ENCODE results near the gene TTLL6. TPM values are rescaled to one million over a fixed set of nuclear protein-coding genes. Genes with fewer than 3 reads are reported as not detected.
A peak's percentile ranks its signal among the peaks of the same experiment; 100 is the strongest.

TTLL6 gene
- total and polyA plus RNA-seq, 7 experiments from 2014 or later = not detected

GRCh38 chr17:48748718-48749566 lies 68.1 kb downstream of the TTLL6 start:
- Histone ChIP-seq H3K27me3 (ENCODE audit: control insufficient read depth in 2 of 2, insufficient read depth in 2 of 2, low read length in 2 of 2) (peaks cover 49 to 90% of the 10 kb centered on the region in 2 donors), H3K4me3 (ENCODE audit: low read length) (no peak overlapping the region), H3K36me3 (ENCODE audit: control insufficient read depth in 2 of 3, insufficient read depth in 3 of 3, low read length in 3 of 3) (no peaks in the 10 kb centered on the region), H3K4me1 (ENCODE audit: control insufficient read depth in 2 of 2, insufficient read depth in 2 of 2, low read length in 2 of 2) (peaks cover 0 to under 1% of the 10 kb centered on the region in 2 donors), H3K9me3 (ENCODE audit: control insufficient read depth in 2 of 3, low read length in 3 of 3) (no peaks in the 10 kb centered on the region), H3K27ac (ENCODE audit: low read depth, low read length) (no peak overlapping the region)
- Mint-ChIP-seq H3K27me3 (peaks cover 83 to 97% (median 91%) of the 10 kb centered on the region in 5 donors), H3K9me3 (peaks cover 0 to 10% (median 6%) of the 10 kb centered on the region in 11 donors), H3K36me3 (peaks cover 0 to 5% (median 0%) of the 10 kb centered on the region in 5 donors), H3K27ac (peak overlapping the region in 3 of 9 donors; percentile 4 to 71 (median 58)), H3K4me3 (no peak overlapping the region), H3K4me1 (peaks cover 9 to 22% (median 18%) of the 10 kb centered on the region in 7 donors)
- CTCF ChIA-PET = interaction anchor here (0.7 kb wide), 1 partner anchor 130 kb away, joined by 3 read pairs; no protein-coding TSS in a partner anchor
- intact Hi-C loops (cut with micrococcal nuclease) = loop anchor here in 1 of 2 donors (2.0 to 10.0 kb wide), 5 partner anchors 24 to 1216 kb away; partner anchors contain the start of genes DLX4, HOXB7, HOXB9 and IGF2BP1
- ATAC-seq = no peak
- no peak for DNase-seq
- POLR2A ChIA-PET = interaction anchor here (0.7 kb wide), 1 partner anchor 260 kb away, joined by 3 read pairs; no protein-coding TSS in a partner anchor

GRCh38 chr17:48747445-48748363 lies 69.3 kb downstream of the TTLL6 start:
- no peak for DNase-seq
- peaks cover 0 to 5% (median 0%) of the 10 kb centered on the region in 5 donors for H3K36me3 Mint-ChIP-seq
- H3K27ac Mint-ChIP-seq = peak overlapping the region in 2 of 9 donors; percentile 12 to 31
- H3K36me3 ChIP-seq (ENCODE audit: control insufficient read depth in 2 of 3, insufficient read depth in 3 of 3, low read length in 3 of 3) = no peaks in the 10 kb centered on the region
- peaks cover 83 to 98% (median 92%) of the 10 kb centered on the region in 5 donors for H3K27me3 Mint-ChIP-seq
- H3K4me1 Mint-ChIP-seq = peaks cover 5 to 14% (median 9%) of the 10 kb centered on the region in 7 donors
- H3K9me3 Mint-ChIP-seq = peaks cover 0 to 10% (median 7%) of the 10 kb centered on the region in 11 donors
- H3K4me3 ChIP-seq (ENCODE audit: low read length) = no peak overlapping the region
- no peak overlapping the region for H3K27ac ChIP-seq (ENCODE audit: low read depth, low read length)
- POLR2A ChIA-PET = interaction anchor here (0.7 kb wide), 1 partner anchor 427 kb away, joined by 3 read pairs; no protein-coding TSS in a partner anchor
- no peaks in the 10 kb centered on the region for H3K4me1 ChIP-seq (ENCODE audit: control insufficient read depth in 2 of 2, insufficient read depth in 2 of 2, low read length in 2 of 2)
- CTCF ChIA-PET = interaction anchor here (0.6 kb wide), 1 partner anchor 67 kb away, joined by 3 read pairs; no protein-coding TSS in a partner anchor
- H3K27me3 ChIP-seq (ENCODE audit: control insufficient read depth in 2 of 2, insufficient read depth in 2 of 2, low read length in 2 of 2) = peaks cover 40 to 82% of the 10 kb centered on the region in 2 donors
- no peak overlapping the region for H3K4me3 Mint-ChIP-seq
- H3K9me3 ChIP-seq (ENCODE audit: control insufficient read depth in 2 of 3, low read length in 3 of 3) = no peaks in the 10 kb centered on the region
- no peak for ATAC-seq
- intact Hi-C loops (cut with micrococcal nuclease) = loop anchor here in 1 of 2 donors (2.0 to 10.0 kb wide), 5 partner anchors 23 to 1217 kb away; partner anchors contain the start of genes DLX4, HOXB7, HOXB9 and IGF2BP1

DNA sequence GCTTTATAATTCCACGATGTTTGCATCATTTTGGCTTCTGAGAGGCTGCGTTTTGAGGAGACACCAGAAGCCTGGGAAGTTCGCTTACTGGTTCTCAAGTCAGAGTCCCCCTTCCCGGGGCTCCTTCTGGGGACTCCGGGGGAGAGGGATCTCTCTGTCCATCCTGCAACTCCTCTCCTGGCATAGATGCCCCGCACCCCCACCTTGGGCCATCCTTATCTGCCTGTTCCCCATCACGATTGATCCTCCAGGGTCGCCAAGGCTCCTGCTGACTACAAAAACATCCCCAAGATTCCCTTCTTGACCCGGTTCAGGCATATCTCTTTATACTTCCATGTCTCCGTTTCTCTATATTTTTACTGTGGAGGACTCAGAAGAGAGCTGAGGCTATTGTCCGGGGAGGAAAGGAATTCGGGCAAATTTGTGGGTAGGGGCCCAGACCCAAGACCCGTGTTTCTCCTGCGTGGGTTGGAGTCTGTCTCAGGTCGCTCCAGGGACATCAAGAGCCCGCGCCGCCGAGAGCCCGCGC lies 70.0 kb downstream of the TTLL6 start:
- POLR2A ChIA-PET = no interaction called here
- intact Hi-C loops (cut with micrococcal nuclease) = loop anchor here in 1 of 2 donors (5.0 to 10.0 kb wide), 3 partner anchors 120 to 1218 kb away; partner anchors contain the start of genes DLX4, HOXB7 and HOXB9

GRCh38 chr17:48745381-48746275 lies 71.4 kb downstream of the TTLL6 start:
- CTCF ChIA-PET = interaction anchor here (1.5 kb wide), 1 partner anchor 67 kb away, joined by 3 read pairs; no protein-coding TSS in a partner anchor
- H3K4me3 Mint-ChIP-seq = no peak overlapping the region
- peaks cover 41 to 73% of the 10 kb centered on the region in 2 donors for H3K27me3 ChIP-seq (ENCODE audit: control insufficient read depth in 2 of 2, insufficient read depth in 2 of 2, low read length in 2 of 2)
- H3K9me3 ChIP-seq (ENCODE audit: control insufficient read depth in 2 of 3, low read length in 3 of 3) = no peaks in the 10 kb centered on the region
- H3K4me3 ChIP-seq (ENCODE audit: low read length) = no peak overlapping the region
- no peaks in the 10 kb centered on the region for H3K4me1 ChIP-seq (ENCODE audit: control insufficient read depth in 2 of 2, insufficient read depth in 2 of 2, low read length in 2 of 2)
- peak overlapping the region in 1 of 9 donors; percentile 14 for H3K27ac Mint-ChIP-seq
- H3K27ac ChIP-seq (ENCODE audit: low read depth, low read length) = no peak overlapping the region
- intact Hi-C loops (cut with micrococcal nuclease) = loop anchor here in 1 of 2 donors (5.0 to 10.0 kb wide), 3 partner anchors 118 to 1219 kb away; partner anchors contain the start of genes DLX4, HOXB7 and HOXB9
- H3K36me3 ChIP-seq (ENCODE audit: control insufficient read depth in 2 of 3, insufficient read depth in 3 of 3, low read length in 3 of 3) = no peaks in the 10 kb centered on the region
- no peak for ATAC-seq
- H3K36me3 Mint-ChIP-seq = peaks cover 0 to 5% (median 0%) of the 10 kb centered on the region in 5 donors
- DNase-seq = no peak
- H3K27me3 Mint-ChIP-seq = peaks cover 86 to 98% (median 95%) of the 10 kb centered on the region in 5 donors
- peaks cover 5 to 14% (median 9%) of the 10 kb centered on the region in 7 donors for H3K4me1 Mint-ChIP-seq
- H3K9me3 Mint-ChIP-seq = peaks cover 0 to 17% (median 7%) of the 10 kb centered on the region in 11 donors
- POLR2A ChIA-PET = interaction anchor here (0.8 kb wide), 1 partner anchor 15 kb away, joined by 4 read pairs; no protein-coding TSS in a partner anchor

More for the DNA sequence above, 70.0 kb downstream of the TTLL6 start:
- Mint-ChIP-seq H3K9me3 (peaks cover 0 to 13% (median 7%) of the 10 kb centered on the region in 11 donors), H3K4me3 (peak overlapping the region in 1 of 10 donors; percentile 11), H3K27ac (peak overlapping the region in 2 of 9 donors; percentile 11 to 67), H3K4me1 (peaks cover 5 to 14% (median 9%) of the 10 kb centered on the region in 7 donors), H3K36me3 (peaks cover 0 to 5% (median 0%) of the 10 kb centered on the region in 5 donors), H3K27me3 (peaks cover 83 to 99% (median 93%) of the 10 kb centered on the region in 5 donors)
- CTCF ChIA-PET = interaction anchor here (1.5 kb wide), 1 partner anchor 69 kb away, joined by 3 read pairs; no protein-coding TSS in a partner anchor
- H3K9me3 ChIP-seq (ENCODE audit: control insufficient read depth in 2 of 3, low read length in 3 of 3) = no peaks in the 10 kb centered on the region
- H3K27me3 ChIP-seq (ENCODE audit: control insufficient read depth in 2 of 2, insufficient read depth in 2 of 2, low read length in 2 of 2) = peaks cover 43 to 80% of the 10 kb centered on the region in 2 donors
- no peak overlapping the region for H3K4me3 ChIP-seq (ENCODE audit: low read length)
- DNase-seq = no peak
- H3K4me1 ChIP-seq (ENCODE audit: control insufficient read depth in 2 of 2, insufficient read depth in 2 of 2, low read length in 2 of 2) = no peaks in the 10 kb centered on the region
- ATAC-seq = no peak
- no peak overlapping the region for H3K27ac ChIP-seq (ENCODE audit: low read depth, low read length)
- no peaks in the 10 kb centered on the region for H3K36me3 ChIP-seq (ENCODE audit: control insufficient read depth in 2 of 3, insufficient read depth in 3 of 3, low read length in 3 of 3)

GRCh38 chr17:48740537-48740936 lies 76.5 kb downstream of the TTLL6 start:
- H3K27me3 ChIP-seq (ENCODE audit: control insufficient read depth in 2 of 2, insufficient read depth in 2 of 2, low read length in 2 of 2) = peaks cover 29 to 33% of the 10 kb centered on the region in 2 donors
- H3K36me3 ChIP-seq (ENCODE audit: control insufficient read depth in 2 of 3, insufficient read depth in 3 of 3, low read length in 3 of 3) = no peaks in the 10 kb centered on the region
- POLR2A ChIA-PET = no interaction called here
- Mint-ChIP-seq H3K36me3 (no peaks in the 10 kb centered on the region), H3K27ac (no peak overlapping the region), H3K4me1 (peaks cover 2 to 10% (median 6%) of the 10 kb centered on the region in 7 donors), H3K27me3 (peaks cover 89 to 99% (median 91%) of the 10 kb centered on the region in 5 donors), H3K4me3 (no peak overlapping the region), H3K9me3 (peaks cover 0 to 15% (median under 1%) of the 10 kb centered on the region in 11 donors)
- H3K4me3 ChIP-seq (ENCODE audit: low read length) = no peak overlapping the region
- CTCF ChIA-PET = no interaction called here
- peaks cover 0 to 8% of the 10 kb centered on the region in 2 donors for H3K4me1 ChIP-seq (ENCODE audit: control insufficient read depth in 2 of 2, insufficient read depth in 2 of 2, low read length in 2 of 2)
- intact Hi-C loops (cut with micrococcal nuclease) = loop anchor here in 1 of 2 donors (10.0 kb wide), 1 partner anchor 1224 kb away; the partner anchor contains the start of gene DLX4
- no peaks in the 10 kb centered on the region for H3K9me3 ChIP-seq (ENCODE audit: control insufficient read depth in 2 of 3, low read length in 3 of 3)
- ATAC-seq = no peak
- no peak overlapping the region for H3K27ac ChIP-seq (ENCODE audit: low read depth, low read length)
- DNase-seq = no peak
